ENCODE results near the gene ERVFRD-1.

- TF ChIP-seq CTCF (conservative IDR thresholded peaks at IDR 0.05; ENCODE audit: low read depth, low read length) = no peak
- TF ChIP-seq EZH2 (IDR thresholded peaks at IDR 0.05; ENCODE audit: low read length, unreplicated experiment) = no peak
Measured at GRCh38 chr6:11083491-11083890, 28.0 kb downstream of the ERVFRD-1 start.
